Cerebellar nuclear complex (tissue), 1 donor: Measurements from ENCODE around the gene TMOD2.
"Not testable (repeated sequence)": the region's sequence is repeated elsewhere in the genome, so short reads cannot be mapped to it uniquely, and the experiment has no call there.

Source experiments
- DNase-seq, 2 experiments: peaks; one replicate each; lab custom pipeline; 2025; lab: John Stamatoyannopoulos, UW

The TMOD2 gene

DNA sequence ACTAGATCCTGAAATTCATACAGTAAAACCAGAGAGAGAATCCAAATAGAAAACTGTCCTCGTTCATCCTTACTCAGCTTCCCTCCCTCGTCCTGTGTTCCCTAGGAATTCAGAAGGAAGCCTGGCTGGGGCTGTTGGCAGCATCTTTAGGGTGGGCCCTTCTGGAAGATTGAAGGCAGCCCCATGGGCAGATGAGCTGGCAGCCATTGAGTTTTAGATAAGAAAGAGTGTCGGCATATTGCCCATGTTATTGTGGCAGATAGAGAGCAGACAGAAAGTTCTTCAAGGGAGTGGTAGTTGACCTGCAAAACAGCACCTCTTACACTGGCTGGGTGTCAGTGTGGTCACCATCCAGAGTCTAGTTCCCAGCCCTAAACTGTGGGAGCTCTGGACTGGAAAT is 23.5 kb downstream of the TMOD2 start:
- DNase-seq, result no peak

- DNase-seq, result no peak
Measured at GRCh38 chr15:51775967-51776816, 24.8 kb downstream of the TMOD2 start.

GRCh38 chr15:51776952-51777569 is 25.7 kb downstream of the TMOD2 start:
- DNase-seq, result peak in 1 of 2 experiments; percentile 51

DNA sequence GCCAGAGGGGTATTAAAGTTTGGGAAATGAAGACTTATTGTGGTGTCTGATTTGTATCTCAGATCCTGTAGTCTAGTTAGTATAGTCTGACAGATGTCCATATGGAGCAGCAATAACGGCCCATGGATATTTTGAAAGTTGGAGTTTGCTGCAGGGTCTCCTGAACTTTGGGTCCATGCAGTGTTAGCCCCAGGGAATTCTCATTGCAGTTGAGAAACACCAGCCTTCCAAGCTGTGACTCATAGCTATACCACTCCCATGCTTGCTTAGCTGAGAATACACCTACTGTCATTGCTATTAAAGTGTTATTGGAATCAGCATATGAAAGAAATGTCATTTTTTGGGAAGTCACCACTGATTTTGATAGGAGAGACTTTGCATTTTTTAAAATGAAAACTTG is 29.2 kb downstream of the TMOD2 start:
- no peak for DNase-seq

DNA sequence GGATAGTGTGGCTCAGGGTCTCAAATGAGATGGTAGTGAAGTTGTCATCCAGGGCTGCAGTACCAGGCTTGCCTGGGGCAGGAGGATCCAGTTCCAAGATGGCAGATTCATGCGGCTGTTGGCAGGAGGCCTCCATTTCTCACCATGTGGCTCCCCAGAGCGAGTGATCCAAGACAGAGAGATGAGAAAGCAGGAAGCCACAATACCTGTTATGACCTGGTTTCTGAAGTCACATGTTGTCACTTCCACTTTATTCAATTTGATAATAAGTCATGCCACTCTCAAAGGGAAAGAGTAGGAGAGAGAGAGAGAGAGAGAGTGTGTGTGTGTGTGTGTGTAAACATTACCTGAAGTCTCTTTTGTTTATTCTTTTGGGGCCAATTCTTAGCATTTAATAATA is 30.1 kb downstream of the TMOD2 start:
- DNase-seq, result no peak

DNA sequence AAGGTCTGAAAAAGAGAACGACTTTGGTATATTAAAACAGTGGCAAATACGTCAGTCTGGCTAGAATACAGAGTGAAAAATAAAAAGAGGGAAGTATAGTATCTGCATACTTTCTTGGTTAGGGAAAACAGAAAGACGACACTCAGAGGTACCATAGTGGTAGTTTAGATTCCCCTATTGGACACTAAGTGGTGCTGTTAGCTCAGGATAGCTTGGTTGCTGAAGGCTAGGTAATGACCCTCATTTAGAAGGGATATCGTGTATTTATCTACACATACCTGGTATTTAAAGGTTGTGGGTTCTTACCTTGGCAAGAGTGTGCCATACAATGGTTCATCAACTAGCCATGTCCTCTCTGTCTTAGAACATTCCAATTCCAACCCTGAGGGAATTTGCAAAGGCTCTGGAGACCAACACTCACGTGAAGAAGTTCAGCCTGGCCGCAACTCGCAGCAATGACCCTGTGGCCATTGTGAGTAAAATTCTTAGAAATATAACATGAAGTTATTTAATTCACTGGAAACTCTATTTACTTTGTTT is 31.0 kb downstream of the TMOD2 start:
- no peak for DNase-seq

DNA sequence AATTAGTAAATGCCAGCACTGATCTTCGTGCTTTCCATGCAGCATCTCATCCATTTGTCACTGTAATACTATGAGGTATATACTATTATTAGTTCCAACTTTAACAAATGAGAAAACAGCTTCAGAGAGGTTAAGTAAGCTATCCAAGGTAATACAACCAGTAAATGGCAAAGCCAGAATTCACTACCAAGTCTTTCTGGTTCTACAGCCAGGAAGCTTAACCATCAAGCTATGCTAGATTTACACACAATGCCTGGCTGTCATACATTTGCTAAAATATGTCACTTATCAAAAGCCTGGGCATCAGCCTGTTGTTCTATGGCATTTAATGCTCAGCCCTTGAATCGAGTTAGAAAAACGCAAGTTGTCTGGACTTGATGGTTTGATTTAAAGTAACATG is 32.6 kb downstream of the TMOD2 start:
- DNase-seq, result no peak

DNA sequence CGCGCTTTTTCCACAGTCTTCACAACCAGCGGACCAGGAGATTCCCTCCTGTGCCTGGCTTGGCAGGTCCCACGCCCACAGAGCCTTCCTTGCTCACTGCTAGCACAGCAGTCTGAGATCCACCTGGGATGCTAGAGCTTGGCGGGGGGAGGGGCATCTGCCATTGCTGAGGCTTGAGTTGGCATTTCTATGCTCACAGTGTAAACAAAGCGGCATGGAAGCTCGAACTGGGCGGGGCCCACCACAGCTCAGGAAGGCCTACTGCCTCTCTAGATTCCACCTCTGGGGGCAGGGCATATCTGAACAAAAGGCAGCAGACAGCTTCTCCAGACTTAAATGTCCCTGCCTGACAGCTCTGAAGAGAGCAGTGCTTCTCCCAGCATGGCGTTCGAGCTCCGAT is 35.7 kb downstream of the TMOD2 start:
- DNase-seq, result not testable (repeated sequence)

DNA sequence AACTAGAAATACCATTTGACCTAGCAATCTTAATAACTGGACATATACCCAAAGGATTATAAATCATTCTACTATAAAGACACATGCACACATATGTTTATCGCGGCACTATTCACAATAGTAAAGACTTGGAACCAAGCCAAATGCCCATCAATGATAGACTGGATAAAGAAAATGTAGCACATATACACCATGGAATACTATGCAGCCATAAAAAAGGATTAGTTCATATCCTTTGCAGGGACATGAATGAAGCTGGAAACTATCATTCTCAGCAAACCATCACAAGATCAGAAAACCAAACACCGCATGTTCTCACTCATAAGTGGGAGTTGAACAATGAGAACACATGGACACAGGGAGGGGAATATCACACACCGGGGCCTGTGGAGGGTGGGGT is 41.1 kb downstream of the TMOD2 start:
- DNase-seq, result not testable (repeated sequence)

GRCh38 chr15:51793521-51794305 is 42.3 kb downstream of the TMOD2 start:
- no peak for DNase-seq

GRCh38 chr15:51796847-51797401 is 45.5 kb downstream of the TMOD2 start:
- DNase-seq, result peak in 1 of 2 experiments; percentile 16

DNA sequence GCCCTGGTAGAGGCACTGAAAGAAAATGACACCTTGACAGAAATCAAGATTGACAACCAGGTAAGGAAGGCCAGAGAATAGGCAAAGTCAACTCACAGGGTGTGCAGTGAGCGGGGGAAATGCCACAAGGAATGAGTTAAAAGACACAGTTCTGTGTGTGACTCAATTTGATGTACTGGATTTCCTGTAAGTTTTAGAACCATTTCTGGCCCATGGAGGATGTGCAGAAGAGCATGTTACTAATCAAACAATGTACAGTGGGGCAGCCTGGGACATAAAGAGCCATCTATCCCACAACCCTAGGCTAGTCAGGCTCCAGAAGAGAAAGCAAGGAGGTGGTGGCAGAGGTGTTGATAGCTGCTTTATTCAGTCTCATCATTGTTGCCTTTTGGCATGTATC is 46.9 kb downstream of the TMOD2 start:
- no peak for DNase-seq

DNA sequence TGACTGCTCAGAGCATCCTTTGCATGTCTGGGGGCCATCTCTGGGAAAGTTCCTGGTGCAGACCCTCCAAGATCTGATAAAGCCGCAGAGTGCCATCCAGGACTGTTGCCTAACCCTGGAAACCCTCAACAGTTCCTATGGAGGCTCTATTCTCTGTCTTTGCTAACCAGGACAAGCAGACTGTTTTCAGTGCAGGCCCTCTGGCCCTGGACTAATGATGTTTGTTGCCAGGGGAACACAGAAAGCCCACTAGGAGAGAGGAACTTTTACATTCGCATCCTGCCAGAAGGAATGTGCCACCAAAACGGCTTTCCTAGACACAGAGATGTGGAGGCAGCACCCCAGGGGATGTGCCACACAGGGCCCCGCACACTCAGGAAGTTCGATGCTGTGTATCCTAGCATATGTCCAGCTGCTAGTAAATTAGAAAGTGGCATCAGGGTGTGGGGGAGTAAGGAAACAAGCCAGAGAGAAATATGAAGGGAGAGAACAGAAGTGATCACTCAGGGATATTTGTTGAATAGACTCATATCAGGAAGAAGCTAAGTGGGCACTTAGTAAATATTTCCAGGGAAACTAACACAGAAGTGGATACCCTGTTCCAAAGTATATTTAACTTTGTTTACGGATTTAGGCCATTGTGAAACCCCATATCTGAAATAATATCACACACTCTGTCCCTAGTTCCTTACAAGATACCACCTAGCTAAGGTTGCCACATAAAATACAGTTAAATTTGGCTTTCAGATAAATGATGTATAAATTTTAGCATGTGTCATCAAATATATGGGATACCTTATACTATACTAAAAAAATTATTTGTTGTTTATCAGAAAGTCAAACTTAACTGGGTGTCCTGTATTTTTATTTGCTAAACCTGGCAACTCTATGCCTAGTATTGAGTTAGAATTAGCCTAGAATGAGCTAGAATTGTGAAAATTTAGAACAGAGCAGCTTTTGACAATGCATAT is 48.2 kb downstream of the TMOD2 start:
- DNase-seq, result no peak

- DNase-seq, result no peak
Measured at GRCh38 chr15:51801391-51801835, 50.0 kb downstream of the TMOD2 start.

DNA sequence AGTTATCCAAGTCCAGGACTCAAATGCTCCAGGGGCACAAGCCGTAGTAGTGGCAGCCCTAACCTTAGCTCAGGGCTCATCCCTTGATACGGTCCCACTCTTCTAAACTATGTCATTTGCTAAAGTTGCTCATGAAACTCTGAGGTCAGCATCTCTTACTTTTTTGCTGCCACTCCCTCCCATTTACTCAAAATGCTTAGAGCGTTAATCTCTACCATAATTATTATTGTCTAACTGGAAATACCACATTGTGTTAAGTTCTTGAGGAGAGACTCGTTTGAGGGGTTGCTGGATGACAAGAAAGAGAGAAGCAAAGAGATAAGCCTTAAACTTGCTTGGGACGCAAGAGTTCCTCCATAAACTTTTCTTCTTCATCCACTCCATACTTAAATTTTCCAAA is 51.2 kb downstream of the TMOD2 start:
- DNase-seq, result no peak

- no peak for DNase-seq
Measured at GRCh38 chr15:51803965-51804364, 52.6 kb downstream of the TMOD2 start.

DNA sequence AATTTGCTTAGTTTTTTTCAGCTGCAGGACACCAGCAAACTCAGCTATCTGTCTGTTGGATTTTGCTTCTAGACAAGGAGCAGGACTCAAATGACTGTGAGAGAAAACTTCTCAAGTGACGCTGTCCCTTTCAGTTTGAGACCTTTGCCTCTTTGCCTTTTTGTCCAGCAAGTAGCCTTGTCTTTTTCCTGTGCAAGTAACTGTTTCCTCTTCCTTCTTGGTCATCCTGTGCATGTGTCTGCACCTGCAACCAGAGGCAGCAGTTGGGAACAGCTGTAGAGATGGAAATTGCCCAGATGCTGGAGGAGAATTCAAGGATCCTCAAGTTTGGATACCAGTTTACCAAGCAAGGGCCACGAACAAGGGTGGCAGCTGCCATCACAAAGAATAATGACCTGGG is 54.7 kb downstream of the TMOD2 start:
- DNase-seq, result no peak

- DNase-seq, result no peak
Measured at GRCh38 chr15:51809457-51809856, 58.1 kb downstream of the TMOD2 start.

DNA sequence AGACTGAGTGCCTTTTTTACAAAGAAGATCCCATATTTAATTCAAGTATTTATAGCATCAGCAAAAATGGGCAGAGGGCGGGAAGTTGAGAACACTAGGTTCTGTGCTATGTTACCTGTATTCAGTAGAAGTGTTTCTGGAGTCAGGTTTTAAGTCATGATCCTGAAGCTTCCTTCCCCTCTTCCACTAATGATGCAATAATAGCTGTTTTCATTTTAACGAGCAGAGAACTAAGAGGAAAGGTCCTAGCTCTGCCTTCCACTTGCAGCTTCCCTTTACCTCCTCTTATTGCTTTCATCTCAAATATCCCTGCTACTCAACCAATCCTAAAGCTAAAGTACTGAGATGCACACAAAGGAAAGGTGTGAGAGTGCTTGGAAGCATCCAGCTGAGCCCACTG is 61.2 kb downstream of the TMOD2 start:
- no peak for DNase-seq

- no peak for DNase-seq
Measured at GRCh38 chr15:51814606-51815005, 63.2 kb downstream of the TMOD2 start.

GRCh38 chr15:51816611-51817010 is 65.2 kb downstream of the TMOD2 start:
- no peak for DNase-seq
